HG02973 (cell line): ENCODE measurements around the gene GDPD1.
"Not testable (repeated sequence)": the region's sequence is repeated elsewhere in the genome, so short reads cannot be mapped to it uniquely, and the experiment has no call there.

Source experiments
- ATAC-seq: cut with Tn5 transposase; IDR thresholded peaks from one replicate; pipeline ENCODE4 v1.9.1; 2021; ENCODE audit warnings: moderate library complexity; ENCODE audit not compliant: unreplicated experiment

The GDPD1 gene

GRCh38 chr17:59311521-59311920 lies 91.2 kb downstream of the GDPD1 start:
- ATAC-seq = not testable (repeated sequence)

- no peak for ATAC-seq
These were observed 95.6 kb downstream of the GDPD1 start for GRCh38 chr17:59315866-59316265.
